Measurements from ENCODE around the gene FARP1.

The FARP1 gene

DNA sequence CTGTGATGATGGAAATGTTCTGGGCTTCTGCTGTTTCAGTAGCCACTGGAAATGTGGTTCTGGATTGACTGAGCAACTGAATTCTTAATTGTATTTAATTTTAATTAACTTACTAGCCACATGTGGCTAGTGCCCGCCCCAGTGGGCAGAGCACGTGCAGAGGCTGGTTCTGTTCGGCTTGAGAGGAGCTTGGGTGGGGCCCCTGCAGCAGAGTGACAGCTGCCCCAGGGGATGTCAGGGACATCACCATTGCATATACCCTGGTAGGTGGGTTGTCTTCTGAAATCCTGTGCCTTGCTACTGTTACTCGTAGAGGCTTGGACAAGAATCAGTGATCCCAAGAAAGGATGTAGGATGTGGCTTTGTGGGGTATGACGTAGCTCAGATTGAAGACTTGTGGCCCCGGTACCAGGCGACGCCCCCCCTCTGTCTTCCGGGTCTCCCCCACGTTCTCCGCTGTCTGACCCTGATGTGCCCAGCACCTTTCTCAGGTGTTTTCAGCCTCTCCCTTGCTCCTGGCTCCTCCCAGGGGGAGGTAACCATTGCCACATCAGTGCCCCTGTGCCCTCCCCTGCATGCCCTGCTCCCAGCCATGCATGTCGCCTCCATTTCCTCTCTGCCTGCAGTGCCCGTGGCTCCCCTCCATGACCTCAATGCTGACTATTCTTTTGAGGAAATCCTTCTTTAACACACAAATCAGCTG lies 136.7 kb downstream of the FARP1 start:
- DNase-seq (ENCODE audit: extremely low read depth in 1 of 2, low read depth in 1 of 2): no peak

DNA sequence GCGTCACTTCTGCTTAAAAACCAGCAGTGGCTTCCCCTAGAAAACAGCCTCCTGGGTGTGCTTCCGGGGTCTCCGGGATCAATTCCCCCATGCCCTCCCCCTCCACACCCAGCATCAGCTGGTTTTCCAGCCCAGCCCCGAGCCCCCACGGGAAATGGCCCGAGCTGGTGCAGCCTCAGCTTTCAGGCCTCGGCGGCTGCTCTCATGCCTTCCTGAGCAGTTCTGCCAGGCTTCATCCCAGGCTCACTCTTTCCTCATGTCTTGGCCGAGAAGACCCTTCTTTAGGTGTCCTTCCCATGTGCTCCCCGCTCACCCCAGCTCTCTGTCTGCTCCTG lies 137.2 kb downstream of the FARP1 start:
- DNase-seq (ENCODE audit: extremely low read depth in 1 of 2, low read depth in 1 of 2): no peak

DNA sequence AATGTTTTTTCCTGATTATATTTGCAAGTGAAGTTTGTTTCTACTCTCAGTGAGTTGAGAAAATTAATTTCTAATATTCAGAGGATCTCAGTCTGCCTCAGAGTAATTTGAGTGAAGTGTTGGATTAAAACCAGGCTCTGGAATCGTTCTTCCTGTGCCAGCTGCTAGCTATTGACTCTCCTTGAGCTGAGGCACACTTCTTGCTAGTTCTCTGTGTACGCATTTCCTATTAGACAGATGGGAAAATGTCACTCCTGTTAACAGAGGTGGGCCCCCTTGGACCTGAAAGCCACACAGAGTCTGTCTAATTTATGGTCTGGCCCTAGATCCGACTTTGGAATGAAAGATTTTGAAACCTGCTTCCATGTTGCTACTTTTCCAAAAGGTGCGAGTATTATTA lies 141.8 kb downstream of the FARP1 start:
- no peak for DNase-seq (ENCODE audit: extremely low read depth in 1 of 2, low read depth in 1 of 2)

DNA sequence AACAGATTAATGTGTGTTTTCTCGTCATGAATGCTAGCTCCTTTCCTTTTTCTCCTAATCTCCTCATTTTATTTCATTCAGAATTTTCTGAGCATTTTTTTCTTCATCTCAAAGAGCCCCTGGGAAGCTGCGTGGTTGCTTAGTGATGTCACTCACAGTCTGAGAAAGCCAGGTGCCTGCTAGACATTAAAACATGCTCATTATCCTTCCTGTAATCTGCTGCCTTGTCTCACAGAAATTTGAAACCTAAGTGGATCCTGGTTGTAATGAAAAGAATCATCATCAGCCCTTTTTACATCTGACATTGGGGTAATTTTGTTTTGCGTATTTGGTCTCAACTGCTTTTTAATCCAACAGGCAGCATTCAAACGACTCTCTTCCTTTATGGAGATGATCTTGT lies 142.4 kb downstream of the FARP1 start:
- no peak for DNase-seq (ENCODE audit: extremely low read depth in 1 of 2, low read depth in 1 of 2)

DNA sequence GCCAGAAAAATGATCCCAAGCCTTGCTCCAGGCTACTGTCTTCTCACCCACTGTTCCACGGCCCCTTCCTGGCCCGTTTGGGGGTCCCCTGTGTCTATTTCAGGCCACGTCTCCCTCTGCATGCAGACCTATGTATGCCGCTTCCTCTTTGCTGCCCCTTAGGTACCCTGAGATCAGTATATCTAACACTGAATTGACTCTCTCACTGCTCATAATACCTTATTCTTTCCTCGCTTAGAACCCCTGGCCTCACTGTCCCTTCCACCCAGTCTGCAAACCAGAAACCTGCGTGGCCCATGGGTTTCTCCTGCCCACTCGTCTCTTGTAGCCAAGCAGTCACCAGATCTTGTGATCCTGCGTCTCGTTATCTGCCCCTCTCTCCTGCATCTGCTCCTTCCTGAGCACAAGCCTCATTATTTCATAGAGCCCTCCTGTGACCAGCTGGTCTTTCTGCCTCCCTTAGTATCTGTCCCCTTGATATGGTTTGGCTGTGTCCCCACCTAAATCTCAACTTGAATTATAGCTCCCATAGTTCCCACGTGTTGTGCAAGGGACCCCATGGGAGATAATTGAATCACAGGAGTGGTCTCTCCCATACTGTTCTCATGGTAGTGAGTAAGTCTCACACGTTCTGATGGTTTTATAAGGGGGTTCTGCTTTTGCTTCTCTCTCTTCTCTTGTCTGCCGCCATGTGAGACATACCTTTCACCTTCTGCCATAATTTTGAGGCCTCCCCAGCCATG lies 143.1 kb downstream of the FARP1 start:
- DNase-seq (ENCODE audit: extremely low read depth in 1 of 2, low read depth in 1 of 2): no peak

DNA sequence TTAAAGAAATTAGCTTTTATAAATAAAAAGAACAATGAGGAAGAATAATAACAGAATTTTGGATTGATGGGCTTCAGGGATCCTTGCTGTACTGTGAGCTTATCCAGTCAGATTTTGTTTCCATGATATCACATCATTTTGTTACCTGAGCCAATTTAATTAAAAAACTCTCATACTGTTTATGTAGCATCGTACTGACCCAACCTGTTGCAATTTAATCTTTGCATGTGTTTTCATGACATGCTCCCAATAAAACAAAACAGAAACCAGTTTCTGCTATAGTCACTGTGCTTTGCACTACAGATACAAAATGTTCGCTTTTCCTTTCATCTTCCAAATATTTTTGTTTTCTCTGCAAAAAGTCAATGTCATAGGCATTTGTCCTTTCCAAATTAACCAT lies 143.9 kb downstream of the FARP1 start:
- DNase-seq (ENCODE audit: extremely low read depth in 1 of 2, low read depth in 1 of 2): no peak

DNA sequence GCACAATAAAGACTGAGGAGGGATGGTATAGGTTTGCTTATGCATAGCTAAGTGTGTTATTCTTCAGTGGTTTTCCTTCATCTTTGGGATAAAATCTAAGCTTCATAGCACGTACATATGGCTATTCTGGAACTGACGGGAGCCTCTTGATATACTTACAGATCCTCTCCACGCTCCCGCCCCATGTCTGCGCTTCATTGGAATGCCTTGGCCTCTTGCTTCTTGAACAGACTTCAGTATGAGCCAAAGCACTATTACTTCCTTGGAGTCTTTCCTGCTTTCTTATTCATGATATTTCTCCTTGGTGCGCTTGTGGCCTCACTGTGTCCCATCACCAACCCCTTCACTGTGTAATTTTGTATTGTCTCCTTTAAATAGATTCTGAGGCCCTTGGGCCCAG lies 145.3 kb downstream of the FARP1 start:
- no peak for DNase-seq (ENCODE audit: extremely low read depth in 1 of 2, low read depth in 1 of 2)

DNA sequence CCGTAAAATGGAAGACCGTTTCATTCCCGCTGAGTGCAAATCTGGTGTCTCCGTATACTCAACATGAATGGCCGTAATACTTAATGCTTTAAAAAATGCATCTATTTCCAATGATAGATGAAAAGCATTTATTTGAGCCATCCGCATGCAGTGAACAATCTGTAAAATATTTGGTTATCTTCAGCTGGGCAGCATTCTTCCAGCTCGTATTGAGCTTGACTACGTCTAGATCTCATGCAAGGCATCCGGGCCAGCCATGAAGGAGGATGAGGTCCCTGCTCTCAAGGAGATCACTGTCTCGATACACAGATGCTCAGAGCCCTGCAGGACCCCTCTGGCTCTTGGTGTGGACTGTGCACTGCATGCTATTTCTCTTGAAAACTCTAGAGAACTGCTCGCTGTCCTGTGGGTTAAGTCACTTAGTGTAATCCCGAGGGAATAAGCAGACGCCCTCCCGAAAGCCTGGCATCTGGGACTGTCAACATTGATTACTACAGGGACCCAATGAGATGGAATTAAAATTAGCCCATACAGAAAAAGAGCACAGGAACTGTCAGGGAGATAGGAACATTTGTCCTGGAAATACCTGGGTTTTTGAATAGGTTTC lies 146.5 kb downstream of the FARP1 start:
- no peak for DNase-seq (ENCODE audit: extremely low read depth in 1 of 2, low read depth in 1 of 2)

DNA sequence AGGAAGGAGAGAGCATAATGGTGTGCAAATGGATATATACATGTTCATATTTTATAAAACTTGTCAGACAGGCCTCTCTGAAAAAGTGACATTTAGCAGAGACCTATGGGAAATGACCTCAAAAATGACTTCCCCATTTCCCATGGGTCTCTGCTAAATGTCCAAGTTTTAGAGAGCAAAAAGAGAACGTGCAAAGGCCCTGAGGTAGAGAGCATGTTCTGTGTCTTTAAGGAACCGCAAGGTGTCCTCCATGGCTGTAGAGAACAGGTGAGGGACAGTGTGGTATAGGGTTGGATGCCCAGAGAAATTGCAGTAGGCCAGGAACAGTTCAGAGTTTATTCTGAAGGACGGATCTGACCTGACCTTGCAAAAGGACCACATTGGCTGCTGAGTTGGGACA lies 147.4 kb downstream of the FARP1 start:
- DNase-seq (ENCODE audit: extremely low read depth in 1 of 2, low read depth in 1 of 2): no peak

DNA sequence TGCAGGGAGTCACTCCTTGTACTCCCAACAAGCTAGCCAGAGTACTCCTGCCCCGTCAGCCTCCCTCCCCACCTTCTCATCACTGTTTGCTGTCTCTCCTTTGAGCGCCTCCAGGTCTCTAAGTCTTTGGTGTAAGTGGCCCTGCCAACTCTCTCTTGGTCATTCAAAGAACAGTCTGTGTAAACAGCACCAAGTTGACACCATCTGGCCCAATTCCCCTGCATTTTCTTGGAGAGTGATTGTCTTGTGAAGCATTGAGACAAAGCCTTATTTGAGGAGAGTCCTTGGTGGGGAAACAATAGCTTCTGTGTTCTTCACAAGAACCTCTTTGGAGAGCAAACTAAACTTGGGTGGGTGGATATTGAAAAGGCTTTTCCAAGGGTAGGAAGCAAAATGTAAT lies 148.8 kb downstream of the FARP1 start:
- no peak for DNase-seq (ENCODE audit: extremely low read depth in 1 of 2, low read depth in 1 of 2)

DNA sequence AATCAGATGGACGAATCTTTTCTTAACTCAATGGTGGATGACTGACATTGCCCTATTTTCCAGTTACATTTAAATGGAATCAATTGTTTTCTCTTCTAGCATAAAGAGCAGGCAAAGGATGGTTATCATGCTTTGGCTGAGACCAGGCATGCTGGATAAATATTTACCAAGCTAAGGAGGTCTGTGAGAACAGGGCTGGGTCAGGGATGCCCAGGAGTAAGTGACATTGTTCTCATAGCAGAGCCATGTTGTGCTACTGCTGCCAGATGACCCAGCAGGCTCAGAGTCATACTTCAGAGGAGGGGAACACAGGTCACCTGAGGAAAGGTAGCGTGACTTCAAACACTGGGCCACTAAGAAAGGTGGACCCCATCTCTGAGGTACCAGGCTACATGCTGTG lies 150.2 kb downstream of the FARP1 start:
- no peak for DNase-seq (ENCODE audit: extremely low read depth in 1 of 2, low read depth in 1 of 2)

DNA sequence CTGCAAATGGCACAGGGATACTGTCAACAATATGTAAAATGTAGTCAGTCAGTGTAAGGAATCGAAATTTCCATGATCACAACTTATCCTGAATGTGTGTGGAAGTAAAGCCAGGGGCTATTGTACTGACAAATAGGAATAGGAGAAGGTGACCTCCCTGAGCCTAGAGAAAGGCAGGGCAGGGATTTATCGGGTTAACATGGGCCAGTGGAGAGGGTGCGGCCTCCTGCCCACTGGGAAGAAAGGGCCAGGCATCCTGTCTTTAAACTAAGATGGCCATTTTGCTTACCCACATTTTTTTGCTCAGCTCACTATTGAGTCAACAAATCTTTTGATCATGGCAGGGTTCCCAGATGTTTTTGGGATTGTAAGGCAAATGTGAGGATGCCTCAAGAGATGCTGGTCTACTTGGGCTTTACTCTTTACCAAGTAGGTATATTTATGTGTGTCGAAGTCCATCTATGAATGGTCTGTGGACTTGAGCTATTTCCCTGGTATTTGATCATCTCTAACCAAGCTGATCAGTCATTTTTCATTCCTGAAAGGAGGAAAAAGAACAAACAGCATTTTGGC lies 150.8 kb downstream of the FARP1 start:
- no peak for DNase-seq (ENCODE audit: extremely low read depth in 1 of 2, low read depth in 1 of 2)

DNA sequence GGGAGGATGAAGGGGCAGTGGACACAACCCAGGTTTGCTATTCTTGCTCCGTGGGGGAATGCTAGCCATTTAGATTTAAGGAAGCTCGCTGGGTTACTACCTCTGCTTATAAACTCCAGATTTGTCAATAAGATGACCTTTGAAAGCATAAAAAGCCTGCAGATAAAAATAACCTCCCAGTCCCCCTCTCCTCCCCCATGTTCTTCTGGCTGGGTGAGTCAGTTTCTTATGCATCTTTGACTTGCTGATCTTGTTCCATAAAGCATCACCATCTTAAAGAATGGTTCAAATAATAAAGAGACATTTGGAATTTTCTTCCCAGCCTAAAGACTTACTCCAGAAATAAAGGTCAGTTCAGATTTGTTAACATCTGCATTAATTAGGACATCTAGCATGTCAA lies 152.5 kb downstream of the FARP1 start:
- no peak for DNase-seq (ENCODE audit: extremely low read depth in 1 of 2, low read depth in 1 of 2)

DNA sequence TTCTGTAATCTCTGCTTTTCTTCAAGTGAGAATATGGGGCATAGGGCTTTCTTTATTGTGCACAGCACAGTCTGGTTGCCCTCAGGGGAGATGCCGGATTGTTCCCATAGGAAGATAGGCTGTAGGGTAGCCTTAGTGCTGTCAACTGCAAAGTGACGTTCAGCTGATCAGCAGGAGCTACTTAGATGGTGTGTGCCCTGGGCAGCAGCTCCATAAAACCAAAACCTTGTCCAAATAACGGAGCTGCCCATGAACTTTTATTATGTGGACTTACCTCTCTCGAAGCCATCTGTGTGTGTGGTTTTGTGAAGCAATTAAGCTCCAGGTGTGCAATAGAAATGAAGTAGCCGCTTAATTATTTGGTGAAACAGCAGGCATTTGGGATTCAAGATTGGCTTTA lies 154.2 kb downstream of the FARP1 start:
- no peak for DNase-seq (ENCODE audit: extremely low read depth in 1 of 2, low read depth in 1 of 2)

DNA sequence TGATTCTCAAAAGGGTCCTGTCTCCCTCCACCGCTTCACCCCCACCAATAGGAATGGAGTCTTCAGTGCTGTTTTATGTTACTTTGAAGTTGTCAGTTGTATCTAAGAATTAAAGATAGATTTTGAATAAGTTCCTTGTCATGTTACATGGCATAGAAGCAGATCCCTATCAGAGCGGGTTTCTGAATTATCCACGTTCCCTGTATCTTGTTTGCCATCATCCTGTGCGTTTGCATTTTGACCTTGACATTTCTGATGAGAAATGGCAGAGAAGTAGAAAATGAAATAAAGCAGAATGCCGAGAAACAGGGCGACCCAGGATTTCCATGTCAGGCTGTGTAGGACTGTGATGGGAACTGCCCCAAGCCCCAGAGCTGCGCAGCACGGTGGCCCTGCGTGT lies 154.9 kb downstream of the FARP1 start:
- DNase-seq (ENCODE audit: extremely low read depth in 1 of 2, low read depth in 1 of 2): no peak

DNA sequence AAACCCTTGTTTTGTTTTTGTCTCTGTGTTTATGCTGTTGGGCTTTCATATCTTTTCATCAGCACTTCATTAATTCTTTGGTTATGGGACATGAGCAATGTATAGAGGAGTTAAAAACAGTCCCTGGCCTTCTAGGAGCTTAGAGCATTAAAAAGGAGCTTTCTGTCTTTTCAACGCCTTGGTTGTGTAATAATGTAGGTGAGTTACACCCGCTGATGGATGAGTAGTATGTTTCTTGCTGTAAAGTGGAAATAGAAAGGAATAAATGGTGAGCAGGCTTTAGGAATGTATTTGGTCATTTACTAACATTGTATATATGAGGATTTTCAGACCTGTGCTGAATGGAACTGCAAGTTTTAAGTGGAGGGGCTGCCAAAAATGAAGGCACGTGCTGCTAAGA lies 155.7 kb downstream of the FARP1 start:
- DNase-seq (ENCODE audit: extremely low read depth in 1 of 2, low read depth in 1 of 2): no peak

DNA sequence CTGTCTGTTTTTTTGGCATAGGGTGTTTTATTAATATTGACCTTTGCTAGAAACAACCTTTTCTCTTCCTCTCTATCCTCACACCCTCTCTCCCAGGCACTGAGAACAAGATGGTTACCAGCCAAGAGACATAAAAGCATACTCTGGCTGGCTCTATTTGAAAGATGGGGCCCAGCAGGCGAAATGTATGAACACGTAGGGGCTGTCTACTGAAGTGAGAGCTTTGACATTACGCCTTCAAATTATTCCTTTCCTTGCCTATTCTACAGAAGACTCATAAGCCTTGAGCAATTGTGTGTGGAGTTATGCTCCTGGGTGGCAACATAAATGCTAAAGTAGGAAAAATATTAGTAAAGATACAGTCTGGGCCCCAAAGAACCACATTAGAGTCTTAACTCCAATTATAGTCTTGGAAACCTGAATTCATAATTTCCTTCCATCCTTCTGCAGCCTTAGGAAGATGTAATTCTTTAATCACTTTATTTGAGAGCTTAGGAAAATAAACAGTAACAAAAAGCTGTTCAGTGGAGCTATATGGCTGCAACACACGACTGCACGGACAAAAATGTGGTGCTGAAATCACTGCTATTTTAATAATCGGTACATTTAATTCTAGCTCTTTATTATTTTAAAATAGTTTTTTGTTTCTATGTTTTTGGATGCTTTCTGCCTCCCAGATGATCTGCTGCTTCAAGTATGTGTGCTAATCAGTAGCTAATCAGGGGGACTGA lies 156.5 kb downstream of the FARP1 start:
- no peak for DNase-seq (ENCODE audit: extremely low read depth in 1 of 2, low read depth in 1 of 2)

DNA sequence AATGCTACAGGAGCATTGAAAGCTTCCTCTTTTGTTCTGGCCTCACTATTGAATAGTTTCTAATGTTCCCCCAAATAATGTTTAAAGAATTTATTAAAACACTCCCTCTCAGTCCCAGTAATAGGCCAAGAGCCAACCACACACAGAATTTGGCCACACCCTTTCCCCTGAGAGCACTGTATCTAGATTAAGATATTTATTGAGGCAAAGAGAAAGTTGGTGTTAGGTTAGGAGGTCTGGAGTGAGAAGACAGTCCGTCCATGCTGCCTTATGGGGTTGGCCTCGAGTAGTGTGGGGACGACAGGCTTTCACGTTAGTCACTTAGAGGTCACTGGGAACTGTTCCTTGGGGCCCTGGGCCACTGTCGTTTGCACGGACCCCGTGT lies 157.1 kb downstream of the FARP1 start:
- no peak for DNase-seq (ENCODE audit: extremely low read depth in 1 of 2, low read depth in 1 of 2)

DNA sequence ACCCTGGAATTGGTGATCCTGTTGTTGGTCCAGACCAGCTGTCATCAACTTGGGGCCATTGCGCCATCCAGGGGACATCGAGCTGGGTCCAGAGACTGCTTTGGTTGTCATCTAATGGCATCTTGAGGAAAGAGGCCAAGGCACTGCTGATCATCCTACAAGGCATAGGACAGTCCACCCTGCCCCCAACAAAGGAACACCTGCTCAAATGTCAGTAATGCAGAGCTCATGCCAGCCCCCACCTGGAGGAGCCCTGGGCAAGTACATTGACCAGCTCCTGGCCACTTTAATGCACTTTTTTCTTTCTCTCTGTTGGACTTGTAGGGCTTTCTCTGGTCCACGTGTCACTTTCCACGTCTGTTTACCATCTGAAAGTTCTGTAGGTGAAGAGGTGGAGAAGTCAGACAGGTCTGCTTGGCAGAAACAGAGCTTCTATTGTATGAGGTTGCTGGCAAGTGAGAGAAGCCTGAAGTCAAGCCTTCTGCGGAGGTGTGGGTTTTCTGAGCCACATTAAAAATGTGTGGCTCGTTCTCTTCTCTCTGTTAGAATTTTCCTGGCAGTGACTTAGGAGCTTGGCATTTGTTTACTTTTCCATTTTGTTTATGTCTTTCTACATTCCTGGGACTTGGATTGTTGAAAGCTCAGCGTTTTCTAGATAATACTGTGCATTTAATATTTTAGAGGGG lies 158.2 kb downstream of the FARP1 start:
- no peak for DNase-seq (ENCODE audit: extremely low read depth in 1 of 2, low read depth in 1 of 2)

DNA sequence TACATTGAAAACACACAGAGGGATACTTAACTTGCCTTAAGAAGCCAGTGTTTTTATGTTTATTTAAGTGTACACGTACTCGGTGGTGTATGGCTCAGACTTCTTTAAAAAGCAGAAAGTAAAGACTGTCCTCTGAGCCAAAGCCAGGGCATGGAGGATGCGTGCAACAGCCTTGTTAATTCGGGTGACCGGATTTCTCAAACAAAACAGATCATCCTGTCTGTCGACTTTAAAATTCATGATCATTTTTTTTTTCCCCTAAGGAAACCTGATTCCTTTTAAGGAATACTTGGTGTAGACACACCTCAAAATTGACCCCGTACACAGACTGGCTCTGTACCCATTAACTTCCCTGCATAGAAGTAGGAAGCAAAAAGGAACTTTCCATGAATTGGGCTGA lies 158.8 kb downstream of the FARP1 start:
- DNase-seq (ENCODE audit: extremely low read depth in 1 of 2, low read depth in 1 of 2): no peak

DNA sequence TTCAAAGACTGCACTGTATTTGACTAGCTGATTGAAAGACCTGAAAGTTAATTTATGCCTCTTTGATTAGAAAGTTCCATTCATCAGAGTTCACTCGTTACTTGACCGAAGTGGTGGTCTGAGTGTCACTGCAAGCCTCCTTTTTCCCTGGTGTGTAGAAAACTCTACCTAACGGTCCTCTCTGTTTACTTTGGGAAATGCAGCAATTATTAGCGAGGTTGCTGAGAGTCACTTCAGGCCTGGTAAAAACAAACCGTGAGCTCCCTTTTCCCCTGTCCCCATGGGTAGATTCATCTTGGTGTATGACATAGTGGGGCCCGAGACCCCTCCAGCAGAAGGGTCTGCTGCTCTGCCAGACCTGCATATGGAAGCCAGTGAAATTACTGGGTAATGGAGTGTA lies 161.0 kb downstream of the FARP1 start:
- DNase-seq (ENCODE audit: extremely low read depth in 1 of 2, low read depth in 1 of 2): no peak

All from activated CD8-positive, alpha-beta memory T cell treated with anti-CD3 and anti-CD28 coated beads for 1 hour (primary cell).